Chondrocyte (in vitro differentiated cells): Measurements from ENCODE around the gene CMSS1. TPM values are rescaled to one million over a fixed set of nuclear protein-coding genes. Genes with fewer than 3 reads are reported as not detected.
A peak's percentile ranks its signal among the peaks of the same experiment; 100 is the strongest.

Experiments used
- DNase-seq: peaks from one replicate; pipeline ENCODE4 v3.0.0; 2021; ENCODE audit warnings: mixed read lengths, low spot score
- H3K27ac Mint-ChIP-seq: one replicate; pipeline ENCODE4 v1.8.0; 2021; ENCODE audit warnings: mild to moderate bottlenecking, moderate library complexity, mixed read lengths; ENCODE audit not compliant: unreplicated experiment
- H3K27me3 Mint-ChIP-seq: 2 replicates; pipeline ENCODE4 v1.8.0; 2021; ENCODE audit warnings: low read depth, mixed read lengths
- H3K36me3 Mint-ChIP-seq: 2 replicates; pipeline ENCODE4 v1.8.0; 2021; ENCODE audit warnings: low read depth, mixed read lengths
- H3K4me1 Mint-ChIP-seq: 2 replicates; pipeline ENCODE4 v1.8.0; 2021; ENCODE audit warnings: low read depth, mild to moderate bottlenecking, mixed read lengths
- H3K4me3 Mint-ChIP-seq: one replicate; pipeline ENCODE4 v1.8.0; 2021; ENCODE audit warnings: mild to moderate bottlenecking, moderate library complexity, mixed read lengths; ENCODE audit not compliant: unreplicated experiment
- H3K9me3 Mint-ChIP-seq: 2 replicates; pipeline ENCODE4 v1.8.0; 2021; ENCODE audit warnings: low read depth, mixed read lengths
- CTCF ChIP-seq: fragments of 200-600 bp; sonication (generic); IDR thresholded peaks from 2 replicates; pipeline ENCODE4 v1.5.0; 2021; ENCODE audit warnings: antibody characterized with exemption, mild to moderate bottlenecking, moderate library complexity
- total RNA-seq: library from RNA; stranded (reverse); gene quantifications from 3 replicates; pipeline ENCODE4 v1.2.1, GENCODE V29; 2021

CMSS1 gene
- total RNA-seq, 1 donor from 2014 or later, result 19.5 TPM

DNA sequence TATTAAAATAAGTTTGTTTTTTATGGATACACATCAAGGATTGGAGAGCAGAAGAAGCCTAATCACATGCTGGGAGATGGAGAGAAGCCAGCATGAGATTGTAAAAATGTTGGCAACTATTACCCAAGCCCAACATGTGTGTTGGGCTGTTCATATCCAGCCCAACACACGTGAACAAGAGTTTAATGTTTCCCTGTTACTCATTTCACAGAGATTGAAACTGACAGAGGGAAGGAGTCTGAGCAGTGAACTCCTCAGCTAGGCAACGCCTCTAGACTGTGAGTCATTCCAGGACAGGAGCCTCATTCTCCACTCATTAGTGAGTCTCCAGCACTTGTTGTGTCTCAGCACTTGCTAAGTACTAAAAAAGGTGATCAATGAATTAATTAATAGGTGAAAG is 43.2 kb upstream of the CMSS1 start:
- Mint-ChIP-seq H3K27ac (peak overlapping the region; percentile 84), H3K9me3 (no peaks in the 10 kb centered on the region), H3K4me1 (peaks cover 81% of the 10 kb centered on the region), H3K36me3 (peaks cover 36% of the 10 kb centered on the region), H3K4me3 (no peak overlapping the region), H3K27me3 (no peaks in the 10 kb centered on the region)
- TF ChIP-seq CTCF, result no peak
- DNase-seq, result no peak

DNA sequence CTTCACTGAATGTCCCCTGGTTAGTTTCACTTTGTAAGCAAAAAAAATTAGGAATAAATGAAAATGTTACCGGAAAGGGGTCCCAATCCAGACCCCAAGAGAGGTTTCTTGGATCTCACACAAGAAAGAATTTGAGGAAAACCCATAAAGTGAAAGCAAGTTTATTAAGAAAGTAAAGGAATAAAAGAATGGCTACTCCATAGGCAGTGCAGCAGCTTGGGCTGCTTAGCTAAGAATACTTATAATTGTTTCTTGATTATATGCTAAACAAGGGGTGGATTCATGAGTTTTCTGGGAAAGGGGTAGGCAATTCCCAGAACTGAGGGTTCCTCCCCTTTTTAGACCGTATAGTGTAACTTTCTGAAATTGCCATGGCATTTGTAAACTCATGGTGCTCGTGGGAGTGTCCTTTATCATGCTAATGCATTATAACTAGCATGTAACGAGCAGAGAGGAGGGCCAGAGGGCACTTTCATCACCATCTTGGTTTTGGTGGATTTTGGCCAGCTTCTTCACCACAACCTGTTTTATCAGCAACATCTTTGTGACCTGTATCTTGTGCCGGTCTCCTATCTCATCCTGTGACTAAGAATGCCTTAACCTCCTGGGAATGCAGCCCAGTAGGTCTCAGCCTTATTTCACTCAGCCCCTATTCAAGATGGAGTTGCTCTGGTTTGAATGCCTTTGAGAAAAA is 41.0 kb upstream of the CMSS1 start:
- Mint-ChIP-seq H3K4me1 (peaks cover 88% of the 10 kb centered on the region), H3K4me3 (no peak overlapping the region), H3K9me3 (no peaks in the 10 kb centered on the region), H3K36me3 (peaks cover 36% of the 10 kb centered on the region), H3K27ac (peak overlapping the region; percentile 84), H3K27me3 (no peaks in the 10 kb centered on the region)
- no peak for TF ChIP-seq CTCF
- no peak for DNase-seq

DNA sequence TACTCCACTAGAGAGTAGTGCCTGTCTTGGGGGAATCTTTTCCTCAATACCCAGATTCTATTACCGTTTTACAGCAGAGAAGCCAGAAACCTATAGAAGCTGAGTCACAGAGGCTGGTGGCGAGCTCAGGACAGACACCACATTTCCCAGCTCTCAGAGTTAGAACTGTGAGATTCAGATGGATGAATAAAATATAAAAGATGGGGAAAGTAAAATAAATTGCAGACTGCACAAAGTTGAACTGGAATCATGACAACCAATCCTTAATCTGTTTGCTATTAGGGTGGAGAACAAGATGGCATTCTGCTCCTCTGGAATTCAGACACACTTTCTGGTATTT is 40.5 kb upstream of the CMSS1 start:
- DNase-seq, result no peak
- Mint-ChIP-seq H3K4me3 (no peak overlapping the region), H3K9me3 (no peaks in the 10 kb centered on the region), H3K27ac (peak overlapping the region; percentile 84), H3K36me3 (peaks cover 36% of the 10 kb centered on the region), H3K4me1 (peaks cover 90% of the 10 kb centered on the region), H3K27me3 (no peaks in the 10 kb centered on the region)
- TF ChIP-seq CTCF, result no peak

DNA sequence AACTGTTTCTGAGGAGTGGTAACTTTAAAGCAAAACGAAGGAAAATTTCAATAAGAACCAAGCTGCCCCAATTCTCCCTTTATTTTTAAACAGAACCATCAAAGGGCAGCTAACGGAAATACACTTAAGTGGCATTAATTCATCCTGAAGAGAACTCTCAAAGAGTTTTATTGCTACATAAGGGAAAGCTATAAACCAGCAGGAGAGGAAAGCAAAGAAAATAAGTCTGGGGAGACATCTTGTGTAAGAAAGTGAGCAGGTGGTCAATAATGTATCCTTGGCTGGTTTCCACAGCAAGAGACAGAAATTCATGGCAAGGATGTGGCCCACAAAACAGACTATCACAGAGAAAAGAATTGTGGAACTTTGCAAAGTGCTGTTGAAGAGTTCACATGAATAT is 40.0 kb upstream of the CMSS1 start:
- no peak overlapping the region for H3K4me3 Mint-ChIP-seq
- no peak for DNase-seq
- H3K9me3 Mint-ChIP-seq, result no peaks in the 10 kb centered on the region
- peaks cover 88% of the 10 kb centered on the region for H3K4me1 Mint-ChIP-seq
- TF ChIP-seq CTCF, result no peak
- H3K36me3 Mint-ChIP-seq, result peaks cover 36% of the 10 kb centered on the region
- H3K27ac Mint-ChIP-seq, result peak overlapping the region; percentile 84
- no peaks in the 10 kb centered on the region for H3K27me3 Mint-ChIP-seq

DNA sequence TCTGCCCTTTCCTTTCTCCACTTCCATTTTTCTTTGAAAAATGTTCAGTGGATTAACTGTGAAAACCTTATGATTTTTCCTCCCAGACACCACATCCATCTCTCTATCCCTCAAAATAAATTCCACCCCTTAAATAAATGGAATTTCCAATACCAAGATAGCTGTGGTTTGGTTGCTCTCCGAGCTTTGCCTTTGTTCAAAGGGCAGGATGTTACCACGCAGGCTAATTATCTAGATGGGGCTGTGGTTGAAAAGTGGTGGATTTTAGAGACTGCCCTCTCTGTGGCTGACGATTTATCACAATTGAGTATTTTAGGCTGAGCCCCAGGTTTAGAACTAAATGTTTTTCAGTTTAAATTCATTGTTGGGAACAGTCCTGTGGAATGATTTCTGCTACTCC is 36.9 kb upstream of the CMSS1 start:
- Mint-ChIP-seq H3K9me3 (no peaks in the 10 kb centered on the region), H3K36me3 (peaks cover 31% of the 10 kb centered on the region), H3K4me3 (no peak overlapping the region), H3K27me3 (no peaks in the 10 kb centered on the region), H3K4me1 (peaks cover 89% of the 10 kb centered on the region), H3K27ac (peak overlapping the region; percentile 49)
- no peak for TF ChIP-seq CTCF
- DNase-seq, result no peak
